ENCODE measurements around the gene HOXD1.

- TF ChIP-seq POLR2AphosphoS5 (IDR thresholded peaks at IDR 0.05; ENCODE audit: insufficient read depth in 1 of 2, low read depth in 1 of 2), result no peak
- no peak for TF ChIP-seq CTCF (IDR thresholded peaks at IDR 0.05)
- TF ChIP-seq POLR2A (IDR thresholded peaks at IDR 0.05), result no peak
Observed at GRCh38 chr2:176152350-176153181, 35.9 kb upstream of the HOXD1 start.

Data from vagina (tissue), 2 donors.